Measurements from ENCODE around the gene KCNA1.
"Not testable (repeated sequence)": the region's sequence is repeated elsewhere in the genome, so short reads cannot be mapped to it uniquely, and the experiment has no call there.

The KCNA1 gene

GRCh38 chr12:4909734-4910501 lies at the start of gene KCNA1:
TSS of gene KCNA1 (plus strand) at chr12:4909905. CDS start at chr12:4911379, 1,474 bp downstream.
- DNase-seq (ENCODE audit: low spot score): no peak

GRCh38 chr12:4860741-4861140 lies 49.0 kb upstream of the KCNA1 start:
- DNase-seq (ENCODE audit: low spot score): no peak

- no peak for DNase-seq (ENCODE audit: low spot score)
Measured at GRCh38 chr12:4862809-4863208, 46.9 kb upstream of the KCNA1 start.

GRCh38 chr12:4864575-4864974 lies 45.1 kb upstream of the KCNA1 start:
- no peak for DNase-seq (ENCODE audit: low spot score)

GRCh38 chr12:4865246-4865645 lies 44.5 kb upstream of the KCNA1 start:
- DNase-seq (ENCODE audit: low spot score): no peak

- DNase-seq (ENCODE audit: low spot score): no peak
Measured at GRCh38 chr12:4866299-4866698, 43.4 kb upstream of the KCNA1 start.

GRCh38 chr12:4867384-4867783 lies 42.3 kb upstream of the KCNA1 start:
- DNase-seq (ENCODE audit: low spot score): no peak

GRCh38 chr12:4870423-4870822 lies 39.3 kb upstream of the KCNA1 start:
- no peak for DNase-seq (ENCODE audit: low spot score)

- DNase-seq (ENCODE audit: low spot score): no peak
Measured at GRCh38 chr12:4871514-4871913, 38.2 kb upstream of the KCNA1 start.

GRCh38 chr12:4873947-4874346 lies 35.8 kb upstream of the KCNA1 start:
- DNase-seq (ENCODE audit: low spot score): no peak

GRCh38 chr12:4874671-4875070 lies 35.0 kb upstream of the KCNA1 start:
- no peak for DNase-seq (ENCODE audit: low spot score)

- not testable (repeated sequence) for DNase-seq (ENCODE audit: low spot score)
Measured at GRCh38 chr12:4879481-4879880, 30.2 kb upstream of the KCNA1 start.

GRCh38 chr12:4881266-4882064 lies 28.2 kb upstream of the KCNA1 start:
- no peak for DNase-seq (ENCODE audit: low spot score)

- DNase-seq (ENCODE audit: low spot score): no peak
Measured at GRCh38 chr12:4891866-4892265, 17.8 kb upstream of the KCNA1 start.

GRCh38 chr12:4892418-4892817 lies 17.3 kb upstream of the KCNA1 start:
- no peak for DNase-seq (ENCODE audit: low spot score)

GRCh38 chr12:4894019-4894418 lies 15.7 kb upstream of the KCNA1 start:
- no peak for DNase-seq (ENCODE audit: low spot score)

GRCh38 chr12:4899364-4899763 lies 10.3 kb upstream of the KCNA1 start:
- no peak for DNase-seq (ENCODE audit: low spot score)

GRCh38 chr12:4900327-4900726 lies 9.4 kb upstream of the KCNA1 start:
- no peak for DNase-seq (ENCODE audit: low spot score)

- no peak for DNase-seq (ENCODE audit: low spot score)
Measured at GRCh38 chr12:4905316-4905715, 4.4 kb upstream of the KCNA1 start.

GRCh38 chr12:4908684-4909409 lies 858 bp upstream of the KCNA1 start:
- DNase-seq (ENCODE audit: low spot score): no peak

GRCh38 chr12:4909410-4909733 lies 333 bp upstream of the KCNA1 start:
- DNase-seq (ENCODE audit: low spot score): no peak

GRCh38 chr12:4910502-4911315 lies 1.0 kb downstream of the KCNA1 start:
- no peak for DNase-seq (ENCODE audit: low spot score)
